IMR-90 (cell line): ENCODE measurements around the gene NR1H2. TPM values are rescaled to one million over a fixed set of nuclear protein-coding genes. Genes with fewer than 3 reads are reported as not detected.
"Not testable (repeated sequence)": the region's sequence is repeated elsewhere in the genome, so short reads cannot be mapped to it uniquely, and the experiment has no call there.

Experiments
- ATAC-seq: fragments of 200-7000 bp; cut with Tn5 transposase; 2 replicates; pipeline ENCODE4 v1.9.1; 2020; ENCODE audit warnings: low read depth, mild to moderate bottlenecking, moderate library complexity
- BruUV-seq: library from RNA; stranded (reverse); fragments of 400-500 nt; replicated peaks from 2 replicates; lab custom pipeline; 2021; lab: Mats Ljungman, UMichigan
- CTCF ChIA-PET: fragments of 300-600 bp; formaldehyde crosslinking; extraction: SDS; loops from one replicate; lab custom pipeline; 2021; ENCODE audit warnings: antibody characterized with exemption; lab: Yijun Ruan, JAX
- POLR2A ChIA-PET: fragments of 300-600 bp; sonication (Branson Sonifier 250); formaldehyde crosslinking; loops from one replicate; lab custom pipeline; 2022; ENCODE audit warnings: antibody characterized with exemption; ENCODE audit not compliant: unreplicated experiment; lab: Charles Lee
- DNase-seq: peaks from one replicate; pipeline ENCODE4 v3.0.0; 2013
- H2AFZ ChIP-seq: replicated peaks from 2 replicates; pipeline ENCODE3; 2013; ENCODE audit warnings: low read length, mild to moderate bottlenecking; ENCODE audit not compliant: poor library complexity
- H2AK5ac ChIP-seq: 2 replicates; pipeline ENCODE4 v1.6.1; 2013; ENCODE audit warnings: low read depth, low read length, inconsistent platforms
- H2AK9ac ChIP-seq: replicated peaks from 2 replicates; pipeline ENCODE3; 2013; ENCODE audit warnings: mild to moderate bottlenecking, low read depth, low read length, moderate library complexity; ENCODE audit not compliant: poor library complexity
- H2BK120ac ChIP-seq: 2 replicates; pipeline ENCODE4 v1.6.1; 2013; ENCODE audit warnings: low read depth, low read length, inconsistent platforms
- H2BK15ac ChIP-seq: 3 replicates; pipeline ENCODE4 v1.6.1; 2013; ENCODE audit warnings: low read depth, low read length, inconsistent platforms
- H2BK20ac ChIP-seq: 2 replicates; pipeline ENCODE4 v1.6.1; 2013; ENCODE audit warnings: low read depth, mild to moderate bottlenecking, inconsistent platforms, low read length, moderate library complexity
- H2BK5ac ChIP-seq: 2 replicates; pipeline ENCODE4 v1.6.1; 2013; ENCODE audit warnings: mild to moderate bottlenecking, low read depth, low read length, inconsistent platforms; ENCODE audit not compliant: poor library complexity, severe bottlenecking
- H3K14ac ChIP-seq: replicated peaks from 2 replicates; pipeline ENCODE4 v1.6.1; 2013; ENCODE audit warnings: low read depth, low read length, inconsistent platforms
- H3K18ac ChIP-seq: 2 replicates; pipeline ENCODE4 v1.6.1; 2013; ENCODE audit warnings: low read depth, low read length, control low read depth
- H3K23ac ChIP-seq: 2 replicates; pipeline ENCODE4 v1.6.1; 2013; ENCODE audit warnings: low read depth, low read length, inconsistent platforms
- H3K27ac ChIP-seq: 2 replicates; pipeline ENCODE4 v1.5.1; 2013; ENCODE audit warnings: mild to moderate bottlenecking, control low read depth, low read length; ENCODE audit not compliant: insufficient read depth
- H3K27me3 ChIP-seq: 2 replicates; pipeline ENCODE4 v1.6.1; 2013; ENCODE audit warnings: low read length; ENCODE audit not compliant: control insufficient read depth, insufficient read depth
- H3K36me3 ChIP-seq: 2 replicates; pipeline ENCODE4 v1.6.1; 2013; ENCODE audit warnings: low read length, mixed read lengths; ENCODE audit not compliant: control insufficient read depth, insufficient read depth
- H3K4ac ChIP-seq: 2 replicates; pipeline ENCODE4 v1.6.1; 2013; ENCODE audit warnings: low read depth, low read length, inconsistent platforms
- H3K4me1 ChIP-seq: 2 replicates; pipeline ENCODE4 v1.6.1; 2013; ENCODE audit warnings: low read length, mixed read lengths; ENCODE audit not compliant: control insufficient read depth, insufficient read depth
- H3K4me2 ChIP-seq: 2 replicates; pipeline ENCODE4 v1.6.1; 2013; ENCODE audit warnings: low read depth, mild to moderate bottlenecking, control low read depth, low read length, moderate library complexity
- H3K4me3 ChIP-seq: 2 replicates; pipeline ENCODE4 v1.5.1; 2013; ENCODE audit warnings: low read depth, mild to moderate bottlenecking, control low read depth, low read length, moderate library complexity; ENCODE audit not compliant: insufficient read depth
- H3K56ac ChIP-seq: 2 replicates; pipeline ENCODE4 v1.6.1; 2013; ENCODE audit warnings: low read length, inconsistent platforms; ENCODE audit not compliant: insufficient read depth; ENCODE audit errors: extremely low read depth
- H3K79me1 ChIP-seq, 2 experiments: 2 replicates each; pipeline ENCODE4 v1.6.1; 2013; ENCODE audit warnings: low read length in 2 of 2, inconsistent platforms in 1 of 2, low read depth in 1 of 2
- H3K9ac ChIP-seq: 2 replicates; pipeline ENCODE4 v1.6.1; 2013; ENCODE audit warnings: low read depth, low read length, control low read depth
- H3K9me1 ChIP-seq: 2 replicates; pipeline ENCODE4 v1.6.1; 2013; ENCODE audit warnings: low read length, inconsistent platforms; ENCODE audit not compliant: insufficient read depth
- H3K9me3 ChIP-seq: 2 replicates; pipeline ENCODE4 v1.6.1; 2013; ENCODE audit warnings: low read length; ENCODE audit not compliant: control insufficient read depth, insufficient read depth
- H4K20me1 ChIP-seq: 2 replicates; pipeline ENCODE4 v1.6.1; 2013; ENCODE audit warnings: low read length, inconsistent platforms; ENCODE audit not compliant: insufficient read depth
- H4K5ac ChIP-seq: 2 replicates; pipeline ENCODE4 v1.6.1; 2013; ENCODE audit warnings: mild to moderate bottlenecking, low read depth, low read length, control low read depth
- H4K8ac ChIP-seq, 2 experiments: 2 replicates each; pipeline ENCODE4 v1.6.1; 2013; ENCODE audit warnings: low read depth in 2 of 2, low read length in 2 of 2, control low read depth in 1 of 2, inconsistent platforms in 1 of 2
- H4K91ac ChIP-seq: 2 replicates; pipeline ENCODE4 v1.6.1; 2013; ENCODE audit warnings: low read depth, low read length, inconsistent platforms; ENCODE audit not compliant: insufficient read depth
- WGBS, 2 experiments: methylation state at CpG; one replicate each; pipeline versions ENCODE4 v1.1.5 to v1.1.7; 2013; ENCODE audit warnings: missing lambda C conversion rate in 2 of 2; ENCODE audit not compliant: insufficient read length in 1 of 2; ENCODE audit errors: extremely low coverage in 2 of 2; 5-methylcytosine and 5-hydroxymethylcytosine counted together
- dilution Hi-C: fragments of 300-500 bp; cut with HindIII; formaldehyde crosslinking; loops from one replicate; pipeline ENCODE4 v1.14.3; 2018; ENCODE audit warnings: low sequenced_read_pairs; ENCODE audit not compliant: unreplicated experiment
- in situ Hi-C: fragments of 300-500 bp; cut with MboI; formaldehyde crosslinking; loops from 3 replicates; pipeline ENCODE4 v1.14.3; 2019; ENCODE audit warnings: low sequenced_read_pairs, inconsistent platforms, mixed read lengths
- intact Hi-C: fragments of 100-400 bp; cut with micrococcal nuclease; formaldehyde crosslinking; loops from 2 replicates; pipeline ENCODE4 v1.10.0; 2022
- polyA plus RNA-seq, 3 experiments: library from polyadenylated mRNA; depleted of rRNA; stranded (reverse); fragments of >200 nt; gene quantifications; 2 replicates each; pipeline ENCODE4 v1.2.3, GENCODE V29; 2012; ENCODE audit warnings: low replicate concordance in 1 of 3
- total RNA-seq: library from RNA; depleted of rRNA; stranded (reverse); fragments of >200 nt; gene quantifications from 2 replicates; pipeline ENCODE4 v1.2.3, GENCODE V29; 2012

Gene NR1H2
- total and polyA plus RNA-seq, 2 of the 4 experiments (the other 2 are of a cell fraction): 37.8 to 48.4 TPM

DNA sequence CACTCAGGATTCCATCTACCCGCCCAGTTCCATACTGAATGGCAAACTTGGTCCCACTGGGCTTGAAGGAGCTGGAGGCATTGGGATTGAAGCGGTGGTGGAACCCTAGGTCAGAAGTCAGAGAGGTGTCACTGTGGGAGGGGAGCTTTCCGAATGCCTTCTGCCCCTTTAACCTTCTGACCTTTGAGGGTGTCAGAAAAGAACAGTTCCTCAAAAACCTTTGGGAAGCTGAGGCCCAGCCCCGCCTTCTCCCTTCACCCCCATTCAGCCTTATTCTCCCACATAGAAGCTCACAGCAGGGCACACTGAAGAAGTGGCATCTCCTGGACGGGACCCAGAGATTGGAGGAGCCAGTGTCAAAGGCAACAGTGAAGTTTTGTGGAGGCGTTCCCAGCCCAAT is 39.2 kb upstream of the NR1H2 start:
- H2BK15ac ChIP-seq, dilution Hi-C loops, H2BK20ac ChIP-seq, intact Hi-C loops, H3K36me3 ChIP-seq, H4K5ac ChIP-seq, H2BK5ac ChIP-seq, in situ Hi-C loops, H2AK5ac ChIP-seq, H3K4me3 ChIP-seq, H3K9ac ChIP-seq, H3K27me3 ChIP-seq, H3K27ac ChIP-seq, H2AK9ac ChIP-seq, CTCF ChIA-PET, H3K14ac ChIP-seq, H3K4ac ChIP-seq, H3K56ac ChIP-seq, BruUV-seq, H3K9me1 ChIP-seq, H2BK120ac ChIP-seq, H3K4me2 ChIP-seq, H2AFZ ChIP-seq, H3K18ac ChIP-seq, H3K4me1 ChIP-seq, POLR2A ChIA-PET, H4K20me1 ChIP-seq, H4K8ac ChIP-seq, H3K9me3 ChIP-seq, H3K23ac ChIP-seq, DNase-seq, H3K79me1 ChIP-seq, H4K91ac ChIP-seq, ATAC-seq: not testable (repeated sequence)
- WGBS, 2 experiments: no CpG with 5 or more reads among the region's 6 CpGs
